Fibroblast of skin of right quadriceps (primary cell): ENCODE results near the gene CEP164.

Experiments used
- DNase-seq: peaks from one replicate; pipeline ENCODE4 v3.0.0-alpha.2; 2013

CEP164 gene

DNA sequence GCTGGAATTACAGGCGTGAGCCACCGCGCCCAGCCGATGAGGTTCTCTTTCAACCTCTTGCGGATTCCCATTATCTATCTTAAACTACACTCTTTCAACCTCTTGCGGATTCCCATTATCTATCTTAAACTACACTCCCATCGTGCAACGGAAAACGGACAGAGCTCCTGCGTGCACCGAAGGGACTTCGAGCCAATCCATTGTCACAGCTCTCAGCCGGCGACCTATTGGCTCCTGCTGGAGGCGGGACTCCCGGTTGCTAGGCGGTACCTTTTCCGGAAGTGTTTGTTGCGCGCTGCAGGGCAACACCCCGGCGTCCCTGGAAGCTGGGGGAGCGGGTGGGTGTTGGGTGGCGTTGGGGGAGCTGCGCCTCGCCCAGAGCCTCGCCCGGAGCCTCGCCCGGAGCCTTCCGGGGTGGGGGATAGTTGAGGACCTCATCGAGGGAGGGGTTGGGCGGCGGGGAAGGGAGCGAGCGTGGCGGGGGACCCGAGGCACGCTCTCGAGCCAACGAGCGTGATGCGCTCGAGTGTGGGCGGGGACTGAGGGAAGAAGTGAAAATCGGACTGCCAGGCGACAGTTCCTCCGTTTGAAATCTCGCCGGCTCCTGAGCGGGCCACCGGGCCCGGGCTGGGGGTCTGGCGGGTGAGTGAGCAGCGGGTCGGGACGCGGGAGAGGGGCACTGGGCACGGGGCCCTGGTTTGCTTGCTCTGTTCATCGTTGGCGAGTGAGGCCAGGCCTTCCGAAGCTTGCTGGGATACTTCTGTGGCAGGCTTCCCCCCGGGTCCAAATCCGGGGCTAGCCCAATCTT is at the start of gene CEP164:
Gene CEP164 (plus strand): TSS at position 288 of the 808 bp plus-strand sequence. CDS start 10,733 bp downstream, outside the sequence.
- peak; percentile 97 for DNase-seq

DNA sequence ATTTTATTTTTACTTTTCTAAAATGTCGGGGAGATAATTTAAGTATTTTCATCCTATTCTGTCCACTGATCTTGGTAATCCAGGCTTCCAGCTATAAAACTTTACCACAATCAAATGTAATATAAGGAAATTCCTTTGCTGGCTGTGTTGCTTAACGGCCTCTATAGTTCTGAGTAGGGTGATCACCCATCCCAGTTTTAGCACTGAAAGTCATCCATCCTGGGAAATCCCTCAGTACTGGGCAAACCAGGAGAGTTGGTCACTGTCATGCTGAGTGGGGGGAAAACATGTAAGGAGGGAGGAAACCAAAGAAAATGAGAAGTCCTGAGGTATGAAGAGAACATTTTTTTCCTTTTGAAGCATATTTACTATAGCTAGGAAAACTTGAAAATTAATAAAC is 49.3 kb upstream of the CEP164 start:
- DNase-seq, result peak; percentile 31

DNA sequence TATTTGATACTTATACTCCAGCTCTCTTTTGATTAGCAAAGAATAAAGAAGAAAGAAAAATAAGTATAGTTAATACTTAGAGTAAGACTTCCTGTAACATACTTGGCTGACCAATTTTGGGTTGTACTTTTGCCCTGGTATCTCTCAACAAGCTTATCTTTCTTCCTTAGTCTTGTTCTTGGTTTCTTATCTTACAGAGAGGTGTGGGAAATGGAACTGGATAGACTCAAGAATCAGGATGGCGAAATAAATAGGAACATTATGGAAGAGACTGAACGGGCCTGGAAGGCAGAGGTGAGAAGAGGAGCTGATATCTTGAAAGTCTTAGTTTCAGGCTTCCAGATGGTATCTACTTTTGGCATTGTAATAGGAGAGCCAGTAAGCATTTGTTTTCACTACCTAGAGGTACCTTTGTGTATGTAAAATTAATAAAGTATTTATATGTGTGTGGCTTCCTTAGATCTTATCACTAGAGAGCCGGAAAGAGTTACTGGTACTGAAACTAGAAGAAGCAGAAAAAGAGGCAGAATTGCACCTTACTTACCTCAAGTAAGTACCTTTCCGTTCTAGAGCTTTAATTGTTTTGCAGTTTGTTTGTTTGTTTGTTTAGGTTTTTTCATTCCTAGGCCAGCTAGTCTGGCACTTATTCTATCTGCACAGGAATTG is 47.8 kb upstream of the CEP164 start:
- no peak for DNase-seq

DNA sequence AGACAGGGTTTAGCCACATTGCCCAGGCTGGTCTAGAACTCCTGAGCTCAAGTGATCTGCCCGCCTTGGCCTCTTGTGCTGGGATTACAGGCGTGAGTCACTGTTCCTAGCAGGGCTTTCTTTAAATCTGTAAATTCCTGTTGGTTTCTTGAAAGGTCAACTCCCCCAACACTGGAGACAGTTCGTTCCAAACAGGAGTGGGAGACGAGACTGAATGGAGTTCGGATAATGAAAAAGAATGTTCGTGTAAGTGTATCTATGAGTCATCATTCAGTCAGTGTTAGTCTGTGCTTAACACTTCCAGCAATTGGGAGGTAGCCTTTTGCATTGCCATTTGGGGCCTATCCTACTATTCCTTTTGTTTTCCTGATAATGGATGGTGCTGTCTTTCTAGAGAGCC is 46.5 kb upstream of the CEP164 start:
- peak; percentile 99 for DNase-seq

DNA sequence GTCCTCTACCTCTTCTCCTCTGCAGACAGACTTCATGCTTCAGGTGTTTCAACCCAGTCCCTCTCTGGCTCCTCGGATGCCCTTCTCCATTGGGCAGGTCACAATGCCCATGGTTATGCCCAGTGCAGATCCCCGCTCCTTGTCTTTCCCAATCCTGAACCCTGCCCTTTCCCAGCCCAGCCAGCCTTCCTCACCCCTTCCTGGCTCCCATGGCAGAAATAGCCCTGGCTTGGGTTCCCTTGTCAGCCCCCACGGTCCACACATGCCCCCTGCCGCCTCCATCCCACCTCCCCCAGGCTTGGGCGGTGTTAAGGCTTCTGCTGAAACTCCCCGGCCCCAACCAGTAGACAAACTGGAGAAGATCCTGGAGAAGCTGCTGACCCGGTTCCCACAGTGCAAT is 45.8 kb upstream of the CEP164 start:
- DNase-seq, result no peak

DNA sequence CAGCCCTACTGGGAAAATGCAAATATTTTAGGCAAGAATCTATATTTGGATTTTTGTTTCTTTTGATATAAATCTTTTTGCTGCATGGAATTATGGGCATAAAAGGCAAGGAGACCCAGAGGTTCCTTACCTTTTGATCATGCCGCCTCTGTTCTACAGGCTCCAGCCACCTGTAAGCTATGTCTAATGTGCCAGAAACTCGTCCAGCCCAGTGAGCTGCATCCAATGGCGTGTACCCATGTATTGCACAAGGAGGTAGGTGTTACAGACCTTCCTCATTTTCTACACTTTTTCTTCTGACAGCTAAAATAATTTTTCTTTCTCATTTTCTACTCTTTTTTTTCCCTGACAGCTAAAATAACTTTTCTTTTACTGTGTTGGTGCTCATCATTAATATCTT is 44.7 kb upstream of the CEP164 start:
- DNase-seq, result no peak

DNA sequence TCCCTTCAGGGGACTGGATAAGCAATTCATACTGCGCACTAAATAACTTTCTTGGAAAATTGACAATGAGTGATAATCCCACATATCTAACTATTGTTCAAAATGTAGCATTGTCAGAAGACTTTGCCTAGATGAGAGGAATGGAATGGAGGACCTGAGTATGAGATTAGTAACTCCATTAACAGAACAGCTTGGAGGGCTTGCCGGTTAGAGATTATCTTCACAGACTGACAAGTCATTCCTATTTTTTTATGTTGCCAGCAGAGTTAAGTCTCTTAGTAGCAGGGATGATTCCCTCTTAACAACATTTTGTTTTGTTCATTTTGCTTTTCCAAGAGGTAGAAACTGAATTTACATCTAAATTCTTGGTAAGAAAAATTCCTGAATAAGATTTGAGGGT is 43.6 kb upstream of the CEP164 start:
- no peak for DNase-seq

DNA sequence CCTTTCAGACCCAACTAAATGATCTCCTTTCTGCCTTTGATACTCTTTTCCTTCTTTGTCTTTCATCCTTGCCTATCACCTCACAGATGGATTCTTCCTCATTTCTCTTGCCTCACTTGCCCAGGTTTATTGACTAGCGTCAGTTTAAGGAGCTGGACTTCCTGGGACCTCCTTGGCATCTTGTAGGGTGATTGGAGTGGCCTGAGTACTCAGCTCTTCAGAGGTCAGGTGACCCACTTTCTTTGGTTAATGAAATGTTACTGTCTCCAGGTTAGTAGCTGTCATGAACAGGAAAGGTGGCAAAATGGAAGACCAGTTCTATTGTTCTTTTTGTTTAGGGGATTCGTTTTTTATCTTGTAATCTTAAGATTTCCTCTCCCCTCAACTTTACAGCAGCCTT is 41.1 kb upstream of the CEP164 start:
- DNase-seq, result no peak

DNA sequence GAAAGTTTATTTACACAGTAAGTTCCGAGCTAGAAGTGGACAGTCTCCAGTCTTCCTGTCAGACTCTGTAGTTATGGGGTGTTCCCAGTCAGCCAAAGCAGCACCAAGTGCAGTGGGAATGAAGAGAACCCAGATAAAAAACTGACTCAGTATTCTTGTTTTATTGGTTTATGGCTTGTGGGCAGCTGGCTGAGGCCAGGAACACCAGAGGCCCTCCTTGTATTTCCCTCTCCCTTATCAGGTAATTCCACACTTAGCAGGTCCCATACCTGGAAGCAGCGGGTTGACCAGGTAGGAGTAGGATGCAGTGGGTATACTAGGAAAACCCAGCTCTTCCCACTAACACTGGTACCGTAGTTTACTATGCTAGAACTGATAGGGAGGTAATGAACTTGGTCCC is 40.0 kb upstream of the CEP164 start:
- no peak for DNase-seq

DNA sequence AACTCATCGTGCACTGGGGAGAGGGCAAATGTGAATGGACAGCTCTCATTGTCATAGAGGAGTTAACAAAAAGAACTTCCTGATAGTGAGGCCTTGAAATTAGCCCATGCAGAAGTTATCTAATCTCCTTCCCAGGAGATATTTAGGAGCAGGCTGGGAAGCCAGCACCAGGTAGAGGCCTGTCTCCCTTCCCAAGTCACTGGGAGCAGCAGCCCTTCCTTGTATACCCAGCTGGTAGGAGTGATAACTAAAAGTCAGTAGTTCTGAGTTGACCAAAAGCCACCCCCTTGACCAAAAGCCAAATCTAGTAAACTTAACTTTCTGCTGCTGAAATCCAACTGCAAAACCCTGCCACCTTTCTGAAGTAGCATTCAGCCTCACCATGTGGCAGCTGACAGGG is 37.9 kb upstream of the CEP164 start:
- DNase-seq, result no peak

DNA sequence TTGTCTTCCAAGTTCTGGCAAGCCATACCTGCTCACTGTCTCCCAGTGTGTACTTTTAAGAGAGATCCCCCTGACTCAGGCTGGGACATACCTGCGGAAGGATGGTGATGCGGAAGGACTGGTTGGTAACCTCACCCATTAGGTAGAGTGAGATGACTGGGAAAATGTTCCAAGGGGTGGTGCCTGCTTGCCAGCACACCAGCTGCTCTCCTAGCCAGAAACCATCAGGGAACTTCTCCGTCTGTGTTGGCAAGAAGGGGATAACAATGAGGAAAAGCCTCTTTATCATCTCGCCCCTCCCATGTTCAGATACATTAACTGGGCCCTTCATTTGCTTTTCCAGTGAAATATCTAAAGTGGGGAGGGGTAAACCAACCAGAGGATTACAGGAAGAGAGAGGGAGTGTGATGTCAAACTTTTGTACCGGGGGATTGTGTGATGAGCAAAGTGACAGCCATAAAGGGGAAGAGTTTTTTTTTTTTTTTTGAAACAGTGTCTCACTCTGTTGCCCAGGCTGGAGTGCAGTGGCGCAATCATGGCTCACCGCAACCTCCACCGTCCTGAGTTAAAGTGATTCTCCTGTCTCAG is 36.8 kb upstream of the CEP164 start, which contains the start of gene BACE1-AS:
Gene BACE1-AS (plus strand): TSS at position 538 of the 588 bp plus-strand sequence.
- DNase-seq, result no peak

DNA sequence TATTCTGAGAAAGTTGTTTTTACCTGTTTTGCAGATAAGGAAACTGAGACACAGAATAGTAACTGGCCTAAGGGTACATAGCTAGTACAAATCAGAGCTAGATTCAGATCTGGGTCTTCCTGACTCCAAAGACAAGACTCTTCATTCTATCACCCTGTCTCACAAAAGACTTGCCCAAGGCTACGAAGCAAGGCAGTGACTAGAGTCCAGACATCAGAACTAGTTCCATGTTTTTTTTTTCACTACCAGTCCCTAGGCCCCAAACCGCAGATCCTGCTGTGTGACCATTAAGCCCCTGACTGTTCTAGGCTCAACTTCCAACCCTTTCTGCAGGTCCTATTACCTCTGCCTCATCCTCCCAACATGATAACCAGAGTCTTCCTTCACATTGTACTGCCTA is 35.0 kb upstream of the CEP164 start:
- DNase-seq, result no peak

DNA sequence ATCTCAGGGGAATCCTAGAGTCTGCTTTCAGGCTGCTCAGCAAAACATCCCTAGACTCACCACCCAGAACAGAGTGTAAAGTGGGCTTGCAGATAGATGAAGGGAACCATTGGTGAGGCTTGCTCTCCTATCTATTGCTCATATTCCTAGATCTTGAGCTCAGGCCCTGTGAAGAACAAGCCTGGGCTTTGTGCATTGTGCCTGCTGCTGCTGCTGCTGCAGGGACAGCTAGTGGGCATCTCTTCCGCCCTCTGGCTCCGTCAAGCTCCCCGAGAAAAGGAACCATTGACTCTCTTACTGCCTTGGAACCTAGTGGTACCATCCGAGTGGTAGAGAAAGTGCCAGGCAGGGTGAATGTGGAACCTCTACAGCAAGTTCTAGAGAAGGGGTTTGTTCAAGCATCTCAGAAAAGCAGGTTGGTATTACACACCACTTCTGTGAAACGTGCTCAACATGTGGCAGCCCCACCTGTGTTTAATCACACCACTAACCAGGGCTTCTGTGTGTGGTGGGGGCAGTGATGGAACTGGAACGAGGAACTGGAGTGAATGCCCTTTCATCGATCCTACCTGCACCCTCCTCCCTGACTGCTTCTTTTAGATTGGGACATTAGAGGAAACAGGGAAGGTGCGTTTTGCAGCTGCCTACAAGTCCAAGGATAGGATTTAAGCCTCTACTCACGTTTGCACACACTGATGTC is 32.1 kb upstream of the CEP164 start:
- DNase-seq, result no peak

DNA sequence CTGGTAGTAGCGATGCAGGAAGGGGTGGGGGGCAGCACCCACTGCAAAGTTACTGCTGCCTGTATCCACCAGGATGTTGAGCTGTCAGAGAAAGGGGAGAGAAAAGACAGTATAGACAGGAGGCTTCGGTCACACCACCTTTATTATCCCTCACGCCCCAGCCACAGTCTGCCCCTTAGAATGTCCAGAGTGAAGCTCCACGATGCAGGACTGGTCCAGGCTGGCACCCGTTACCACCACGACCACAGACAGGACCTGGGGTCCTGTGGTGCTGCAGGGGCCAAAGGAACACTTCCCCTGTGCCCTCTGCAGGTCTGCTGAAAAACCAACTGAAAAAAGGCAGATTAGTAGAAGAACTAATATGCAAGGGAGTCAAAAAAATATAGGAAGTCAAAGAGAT is 30.8 kb upstream of the CEP164 start:
- no peak for DNase-seq

DNA sequence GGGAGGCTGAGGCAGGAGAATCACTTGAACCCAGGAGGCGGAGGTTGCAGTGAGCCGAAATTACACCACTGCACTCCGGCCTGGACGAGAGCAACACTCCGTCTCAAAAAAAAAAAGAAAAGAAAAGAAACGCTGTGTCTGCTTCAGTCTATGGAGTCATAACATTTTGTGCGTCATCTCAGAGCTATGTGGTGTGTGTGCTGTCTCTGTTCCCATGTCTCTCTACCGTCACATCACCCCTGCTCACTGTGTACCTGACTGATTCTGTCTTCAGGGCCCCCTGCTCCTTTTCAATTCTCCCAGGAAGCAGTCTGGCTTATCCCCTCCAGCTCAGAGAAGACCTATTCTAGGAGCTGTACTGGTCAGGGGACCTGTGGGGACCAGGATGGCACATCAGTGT is 29.5 kb upstream of the CEP164 start:
- DNase-seq, result no peak

DNA sequence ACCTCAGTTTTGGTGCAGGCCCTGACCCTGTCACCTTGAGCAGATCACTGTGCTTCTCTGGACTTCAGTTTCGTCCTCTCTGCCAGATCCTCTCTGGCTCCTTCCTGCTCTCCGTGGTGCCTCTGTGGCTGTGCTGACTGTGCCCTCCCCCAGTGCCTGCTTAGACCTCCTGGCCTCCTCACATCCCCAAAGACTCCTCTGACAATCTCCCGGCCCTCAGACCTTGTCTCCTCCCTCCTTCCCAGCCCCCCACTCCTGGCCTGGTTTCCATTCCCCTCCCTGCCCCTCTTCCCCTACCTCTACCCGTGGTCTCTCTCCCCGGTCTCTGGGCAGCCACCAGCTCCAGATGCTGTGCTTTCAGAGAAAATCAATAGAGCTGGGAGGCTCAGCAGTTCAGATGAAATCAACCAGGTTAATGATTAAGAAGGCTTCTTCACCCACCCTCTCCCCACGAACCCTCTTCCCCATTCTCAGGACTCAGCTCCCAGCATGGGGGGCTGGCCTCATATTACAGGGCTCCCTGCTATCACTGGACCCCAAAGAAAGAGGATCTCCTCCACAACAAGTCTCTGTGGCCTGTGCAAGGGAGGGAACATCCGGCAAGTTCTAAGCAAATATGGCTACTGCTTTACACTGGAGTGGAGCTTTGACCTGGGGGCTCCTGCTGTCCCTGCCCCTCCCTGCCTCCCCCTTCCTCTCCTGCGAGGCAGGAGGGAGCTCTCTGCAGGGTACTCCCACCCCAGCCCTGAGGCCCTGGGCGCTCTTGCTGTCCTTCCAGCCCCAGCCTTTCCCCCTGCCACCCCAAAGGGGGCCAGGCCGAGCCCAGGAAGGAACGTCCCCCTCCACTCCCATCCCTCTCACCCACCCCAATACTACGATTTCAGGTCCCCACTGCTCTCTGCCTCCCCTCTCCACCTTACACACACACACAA is 28.0 kb upstream of the CEP164 start:
- DNase-seq, result no peak

DNA sequence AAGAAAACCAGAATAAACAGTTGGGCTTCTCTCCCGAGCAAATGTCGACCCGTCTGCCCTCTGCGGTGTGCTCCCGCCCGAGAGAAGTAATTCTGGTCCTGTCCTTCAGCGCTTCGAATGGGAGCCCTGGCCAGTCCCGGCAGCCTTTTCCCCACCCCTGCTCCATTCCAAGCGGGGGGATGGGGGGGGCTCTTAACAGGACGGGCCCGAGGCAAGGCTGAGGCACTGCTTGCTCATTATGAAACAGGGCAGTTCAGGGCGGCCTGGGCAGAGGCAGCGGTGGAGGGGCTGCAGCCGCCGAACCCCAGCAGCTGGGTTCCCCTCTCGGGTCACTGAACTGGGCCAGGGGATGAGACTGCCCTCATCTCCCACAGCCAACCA is 27.4 kb upstream of the CEP164 start:
- DNase-seq, result peak; percentile 28

DNA sequence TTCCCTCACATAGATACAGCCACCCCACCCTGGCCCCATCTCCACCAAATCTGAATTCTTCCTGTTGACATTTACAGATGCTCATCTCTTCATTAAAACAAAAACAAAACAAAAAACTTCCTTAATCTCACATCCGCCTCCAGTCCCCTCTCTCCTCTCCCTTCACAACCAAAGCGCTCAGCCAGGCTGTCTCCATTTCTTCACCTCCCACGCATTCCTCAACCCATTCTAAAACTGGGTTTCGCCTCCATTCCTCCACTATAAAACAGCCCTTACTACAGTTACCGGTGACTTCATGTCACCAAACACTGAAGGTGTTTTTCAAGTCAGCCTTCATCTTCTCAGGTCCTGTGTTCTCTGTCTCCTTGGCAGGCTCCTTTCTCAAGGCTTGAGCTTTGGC is 26.9 kb upstream of the CEP164 start:
- DNase-seq, result no peak

DNA sequence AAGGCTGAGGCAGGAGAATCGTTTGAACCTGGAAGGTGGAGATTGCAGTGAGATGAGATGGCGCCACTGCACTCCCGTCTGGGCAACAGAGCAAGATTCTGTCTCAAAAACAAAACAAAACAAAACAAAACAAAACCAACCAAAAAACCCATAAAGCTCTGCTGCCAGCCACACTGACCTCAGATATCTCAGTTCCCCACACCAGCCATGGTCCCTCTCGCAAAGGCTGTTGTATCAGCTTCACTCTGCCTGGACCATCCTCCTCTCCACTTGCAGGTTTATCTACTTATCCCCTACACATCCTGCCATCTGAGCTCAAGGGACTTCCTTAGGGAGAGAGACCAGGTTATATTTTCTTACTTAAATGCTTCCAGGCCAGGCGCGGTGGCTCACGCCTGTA is 25.4 kb upstream of the CEP164 start:
- DNase-seq, result no peak

DNA sequence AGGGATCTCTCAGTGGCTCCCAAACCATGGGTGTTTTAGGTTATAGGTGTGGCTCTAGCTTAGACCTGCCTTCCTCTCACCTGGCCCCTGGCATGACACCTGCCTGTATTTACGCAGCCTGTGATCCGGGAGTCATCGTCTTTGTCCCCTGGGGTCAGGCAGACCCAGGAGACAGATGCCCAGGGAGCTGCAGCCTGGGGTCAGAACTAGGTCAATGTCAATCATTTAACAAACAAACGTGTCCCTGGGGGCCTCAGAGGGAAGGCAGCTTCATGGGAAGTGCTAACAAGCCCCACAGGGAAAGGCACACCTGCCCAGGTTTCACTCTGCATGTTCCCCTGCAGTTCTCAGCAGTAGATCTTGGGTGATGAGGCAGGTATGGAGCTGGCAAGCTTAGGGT is 24.6 kb upstream of the CEP164 start:
- DNase-seq, result no peak

DNA sequence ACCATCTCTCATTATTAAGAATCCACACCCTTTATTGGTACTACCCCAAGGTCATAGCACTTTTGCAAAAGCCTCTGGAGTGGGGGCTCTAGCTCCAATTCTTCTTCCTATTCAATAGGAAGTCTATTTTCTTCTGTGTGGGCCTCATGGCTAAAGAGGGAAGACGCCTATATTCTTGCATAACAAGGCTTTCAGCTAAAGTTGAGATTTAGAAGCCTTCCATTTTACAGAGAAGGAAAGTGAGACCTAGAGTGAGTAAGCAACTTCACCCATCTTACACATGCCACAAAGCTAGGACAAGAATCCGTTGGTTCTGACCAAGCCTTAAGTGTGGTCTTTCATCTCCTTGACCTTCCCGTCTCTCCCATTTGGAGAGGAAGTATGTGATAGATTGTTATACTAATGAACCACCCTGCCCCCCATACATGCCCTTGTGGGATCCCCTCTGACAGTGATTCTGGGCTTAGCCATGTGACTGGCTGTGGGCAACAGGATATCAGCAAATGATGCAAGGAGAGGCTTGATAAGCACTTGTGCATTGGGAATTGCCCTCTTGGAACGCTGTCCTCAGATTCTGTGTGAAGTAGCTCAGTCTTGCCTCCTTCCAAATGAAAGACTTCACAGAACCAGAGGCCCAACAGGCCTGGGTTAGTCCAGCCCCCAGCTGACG is 23.9 kb upstream of the CEP164 start:
- DNase-seq, result no peak

DNA sequence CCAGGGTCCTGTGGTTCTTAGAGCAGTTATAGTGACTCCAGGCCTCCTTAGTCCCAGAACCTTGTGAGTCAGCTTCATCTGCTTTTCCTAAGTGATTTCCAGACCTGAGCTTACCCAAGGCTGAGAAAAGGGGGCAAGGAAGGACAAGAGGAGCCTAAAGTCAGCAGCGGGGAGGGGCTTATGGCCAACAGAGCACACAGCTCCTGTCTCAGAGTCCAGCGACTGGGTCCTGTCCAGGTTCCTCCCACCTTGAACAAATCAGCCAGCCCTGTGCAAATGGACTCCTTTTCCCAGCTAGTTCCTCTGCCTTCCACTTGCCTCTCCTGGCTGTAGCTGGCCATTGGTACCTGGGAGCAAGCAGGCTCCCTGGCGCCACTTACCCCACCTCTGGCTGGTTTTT is 22.5 kb upstream of the CEP164 start:
- DNase-seq, result no peak
